Measurements from ENCODE around the gene PTPRO.

Gene PTPRO

DNA sequence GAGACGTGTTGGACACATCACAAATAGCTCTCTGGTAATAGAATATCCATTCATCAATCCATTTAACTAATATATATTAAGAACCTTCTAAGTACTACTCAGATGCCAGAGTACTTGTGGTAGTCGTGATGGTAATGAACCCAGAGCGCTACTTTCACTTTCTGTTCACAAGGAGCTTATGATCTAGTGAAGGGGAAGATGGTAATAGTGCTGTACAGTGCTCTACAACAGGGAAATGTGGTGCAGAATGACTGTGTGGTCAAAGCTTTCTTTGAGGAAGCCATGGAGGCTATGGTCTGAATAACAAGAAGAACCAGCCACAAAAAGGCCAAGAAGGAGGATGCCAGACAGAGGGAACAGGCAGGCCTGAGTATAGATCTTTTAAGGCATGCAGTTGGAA lies 212.0 kb downstream of the PTPRO start:
- no peak for FAIRE-seq
- TF ChIP-seq, protein P1, sequence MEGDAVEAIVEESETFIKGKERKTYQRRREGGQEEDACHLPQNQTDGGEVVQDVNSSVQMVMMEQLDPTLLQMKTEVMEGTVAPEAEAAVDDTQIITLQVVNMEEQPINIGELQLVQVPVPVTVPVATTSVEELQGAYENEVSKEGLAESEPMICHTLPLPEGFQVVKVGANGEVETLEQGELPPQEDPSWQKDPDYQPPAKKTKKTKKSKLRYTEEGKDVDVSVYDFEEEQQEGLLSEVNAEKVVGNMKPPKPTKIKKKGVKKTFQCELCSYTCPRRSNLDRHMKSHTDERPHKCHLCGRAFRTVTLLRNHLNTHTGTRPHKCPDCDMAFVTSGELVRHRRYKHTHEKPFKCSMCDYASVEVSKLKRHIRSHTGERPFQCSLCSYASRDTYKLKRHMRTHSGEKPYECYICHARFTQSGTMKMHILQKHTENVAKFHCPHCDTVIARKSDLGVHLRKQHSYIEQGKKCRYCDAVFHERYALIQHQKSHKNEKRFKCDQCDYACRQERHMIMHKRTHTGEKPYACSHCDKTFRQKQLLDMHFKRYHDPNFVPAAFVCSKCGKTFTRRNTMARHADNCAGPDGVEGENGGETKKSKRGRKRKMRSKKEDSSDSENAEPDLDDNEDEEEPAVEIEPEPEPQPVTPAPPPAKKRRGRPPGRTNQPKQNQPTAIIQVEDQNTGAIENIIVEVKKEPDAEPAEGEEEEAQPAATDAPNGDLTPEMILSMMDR (IDR thresholded peaks at IDR 0.05; ENCODE audit: insufficient read depth, missing control alignments), result no peak
- DNase-seq (ENCODE audit: insufficient read length, low spot score), result no peak

DNA sequence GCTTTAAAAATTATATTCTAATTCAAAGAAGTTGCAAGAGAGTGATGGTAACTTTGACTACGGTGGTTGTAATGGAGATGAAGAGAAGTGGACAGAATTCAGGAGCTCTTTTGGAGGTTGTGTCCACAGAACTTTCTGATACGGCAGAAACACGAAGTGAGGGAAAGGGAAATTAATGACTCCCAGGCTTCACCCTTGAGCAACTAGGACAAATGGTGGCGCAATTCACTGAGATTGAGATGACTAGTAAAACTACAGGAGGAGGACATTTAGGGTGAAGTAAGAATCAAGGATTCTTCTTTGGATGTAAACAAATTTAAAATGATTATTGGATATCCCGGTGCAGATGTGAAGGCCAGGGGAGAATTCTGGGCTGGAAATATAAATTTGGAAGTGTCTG lies 212.6 kb downstream of the PTPRO start:
- TF ChIP-seq, protein P1 (IDR thresholded peaks at IDR 0.05; ENCODE audit: insufficient read depth, missing control alignments), result no peak
- FAIRE-seq (no peak), DNase-seq (ENCODE audit: insufficient read length, low spot score) (no peak)

DNA sequence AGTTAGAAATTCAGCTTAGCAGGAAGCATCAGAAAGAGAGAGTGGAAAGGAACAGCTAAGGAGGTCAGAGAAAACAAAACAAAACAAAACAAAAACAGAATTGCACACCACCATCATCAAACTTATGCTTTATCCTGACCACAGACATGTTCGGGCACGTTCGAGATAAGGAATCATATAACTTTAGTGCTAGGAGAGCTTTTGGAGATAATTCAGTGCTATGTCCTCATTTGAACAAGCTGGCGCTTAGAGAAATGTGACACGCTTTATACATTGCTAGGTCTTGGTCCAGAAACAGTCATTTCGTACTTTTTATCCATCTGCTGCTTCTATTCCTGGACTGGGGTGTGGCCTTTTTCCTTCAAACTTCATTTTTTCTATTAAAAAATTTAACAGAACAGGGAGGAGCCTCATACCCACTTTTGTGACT lies 213.1 kb downstream of the PTPRO start:
- no peak for FAIRE-seq
- TF ChIP-seq, protein P1 (IDR thresholded peaks at IDR 0.05; ENCODE audit: insufficient read depth, missing control alignments), result no peak

DNA sequence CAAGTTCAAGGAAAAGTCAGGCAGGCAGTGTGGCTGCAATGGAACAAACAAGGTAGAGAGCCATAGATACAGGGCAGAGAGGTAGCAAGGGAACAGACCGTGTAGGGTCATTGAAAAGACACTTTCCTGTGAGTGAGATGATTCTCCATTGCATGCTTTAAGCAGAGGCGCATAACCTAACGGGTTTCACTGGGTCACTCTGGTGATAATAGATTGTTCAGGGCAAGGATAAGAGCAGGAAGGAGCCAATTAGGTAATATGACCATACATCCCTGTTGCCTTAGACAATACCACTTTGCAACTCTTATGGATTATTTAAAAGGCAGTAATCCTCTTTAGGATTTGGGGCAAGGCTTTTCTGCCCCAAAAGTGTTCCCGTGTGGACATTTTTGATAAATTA lies 214.1 kb downstream of the PTPRO start:
- peak; percentile 68 for FAIRE-seq
- DNase-seq (ENCODE audit: insufficient read length, low spot score), result no peak
- TF ChIP-seq, protein P1 (IDR thresholded peaks at IDR 0.05; ENCODE audit: insufficient read depth, missing control alignments), result no peak

More for the DNA sequence above, 213.1 kb downstream of the PTPRO start:
- DNase-seq (ENCODE audit: insufficient read length, low spot score), result no peak

DNA sequence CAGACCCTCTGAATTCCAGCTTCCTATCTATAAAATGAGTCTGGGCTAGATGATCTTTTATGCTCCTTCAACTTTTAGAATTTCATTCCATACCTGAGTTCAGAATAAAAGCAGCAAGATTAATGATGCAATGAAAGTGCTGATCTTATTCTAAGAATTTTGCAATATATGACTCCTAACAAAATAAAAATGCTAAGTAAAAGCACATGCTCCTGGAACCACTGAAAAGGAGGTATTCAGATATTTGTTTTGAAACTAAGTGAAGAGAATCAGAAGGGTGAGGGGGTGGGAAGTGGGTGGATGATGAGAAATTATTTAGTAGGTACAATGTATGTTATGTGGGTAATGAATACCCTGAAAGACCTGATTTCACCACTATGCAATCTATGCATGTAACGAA lies 216.6 kb downstream of the PTPRO start:
- no peak for FAIRE-seq
- TF ChIP-seq, protein P1 (IDR thresholded peaks at IDR 0.05; ENCODE audit: insufficient read depth, missing control alignments), result no peak
- DNase-seq (ENCODE audit: insufficient read length, low spot score), result no peak

DNA sequence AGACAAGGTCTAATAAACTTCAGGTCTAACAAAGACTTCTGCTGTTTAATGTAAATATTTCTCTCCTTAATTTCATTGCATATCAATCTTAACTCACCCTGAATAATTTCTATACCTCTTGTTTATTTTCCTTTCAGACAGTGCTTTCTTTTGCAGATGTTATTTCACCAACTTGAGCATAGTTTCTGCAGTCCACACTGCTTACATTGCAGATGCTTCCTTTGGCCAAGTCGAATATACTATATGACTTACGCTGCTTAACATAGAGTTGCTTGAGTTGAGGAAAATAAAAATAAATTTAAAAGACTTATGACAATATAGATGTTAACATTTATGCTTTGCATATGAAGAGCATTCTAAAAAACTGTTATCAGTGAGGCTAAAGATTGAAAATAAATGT lies 217.7 kb downstream of the PTPRO start:
- FAIRE-seq (peak; percentile 25), DNase-seq (ENCODE audit: insufficient read length, low spot score) (no peak)
- TF ChIP-seq, protein P1 (IDR thresholded peaks at IDR 0.05; ENCODE audit: insufficient read depth, missing control alignments), result no peak

DNA sequence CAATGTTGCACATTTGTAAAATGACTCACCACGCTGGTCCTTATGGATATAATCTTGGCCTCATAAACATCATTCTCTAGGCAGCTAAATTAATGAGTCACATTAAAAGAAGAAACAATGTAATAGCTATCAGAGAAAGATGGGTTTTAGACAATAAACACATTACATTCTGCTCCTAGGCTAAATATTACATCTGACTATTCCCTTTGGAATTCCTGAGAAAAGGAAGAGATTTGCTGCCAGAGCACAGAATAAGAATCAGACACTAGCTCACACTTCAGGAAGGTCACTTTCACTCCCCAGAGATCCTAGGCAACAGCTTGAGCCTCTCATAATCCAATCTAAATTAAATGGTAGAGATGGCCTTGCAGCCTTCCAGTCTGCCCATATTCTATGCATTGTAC lies 218.2 kb downstream of the PTPRO start:
- FAIRE-seq, result peak; percentile 81
- DNase-seq (ENCODE audit: insufficient read length, low spot score), result peak; percentile 17
- TF ChIP-seq, protein P1 (IDR thresholded peaks at IDR 0.05; ENCODE audit: insufficient read depth, missing control alignments), result no peak
